Stimulated activated CD4-positive, alpha-beta T cell treated with anti-CD3 and anti-CD28 coated beads, Interleukin-2, amount 100 ng/mL, for 48 hours (primary cell): ENCODE results near the gene BBS2.

Source experiments
- DNase-seq, 2 donors: peaks; one replicate each; pipeline ENCODE4 v3.0.0-alpha.2; 2020

BBS2 gene, protein sequence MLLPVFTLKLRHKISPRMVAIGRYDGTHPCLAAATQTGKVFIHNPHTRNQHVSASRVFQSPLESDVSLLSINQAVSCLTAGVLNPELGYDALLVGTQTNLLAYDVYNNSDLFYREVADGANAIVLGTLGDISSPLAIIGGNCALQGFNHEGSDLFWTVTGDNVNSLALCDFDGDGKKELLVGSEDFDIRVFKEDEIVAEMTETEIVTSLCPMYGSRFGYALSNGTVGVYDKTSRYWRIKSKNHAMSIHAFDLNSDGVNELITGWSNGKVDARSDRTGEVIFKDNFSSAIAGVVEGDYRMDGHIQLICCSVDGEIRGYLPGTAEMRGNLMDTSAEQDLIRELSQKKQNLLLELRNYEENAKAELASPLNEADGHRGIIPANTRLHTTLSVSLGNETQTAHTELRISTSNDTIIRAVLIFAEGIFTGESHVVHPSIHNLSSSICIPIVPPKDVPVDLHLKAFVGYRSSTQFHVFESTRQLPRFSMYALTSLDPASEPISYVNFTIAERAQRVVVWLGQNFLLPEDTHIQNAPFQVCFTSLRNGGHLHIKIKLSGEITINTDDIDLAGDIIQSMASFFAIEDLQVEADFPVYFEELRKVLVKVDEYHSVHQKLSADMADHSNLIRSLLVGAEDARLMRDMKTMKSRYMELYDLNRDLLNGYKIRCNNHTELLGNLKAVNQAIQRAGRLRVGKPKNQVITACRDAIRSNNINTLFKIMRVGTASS

DNA sequence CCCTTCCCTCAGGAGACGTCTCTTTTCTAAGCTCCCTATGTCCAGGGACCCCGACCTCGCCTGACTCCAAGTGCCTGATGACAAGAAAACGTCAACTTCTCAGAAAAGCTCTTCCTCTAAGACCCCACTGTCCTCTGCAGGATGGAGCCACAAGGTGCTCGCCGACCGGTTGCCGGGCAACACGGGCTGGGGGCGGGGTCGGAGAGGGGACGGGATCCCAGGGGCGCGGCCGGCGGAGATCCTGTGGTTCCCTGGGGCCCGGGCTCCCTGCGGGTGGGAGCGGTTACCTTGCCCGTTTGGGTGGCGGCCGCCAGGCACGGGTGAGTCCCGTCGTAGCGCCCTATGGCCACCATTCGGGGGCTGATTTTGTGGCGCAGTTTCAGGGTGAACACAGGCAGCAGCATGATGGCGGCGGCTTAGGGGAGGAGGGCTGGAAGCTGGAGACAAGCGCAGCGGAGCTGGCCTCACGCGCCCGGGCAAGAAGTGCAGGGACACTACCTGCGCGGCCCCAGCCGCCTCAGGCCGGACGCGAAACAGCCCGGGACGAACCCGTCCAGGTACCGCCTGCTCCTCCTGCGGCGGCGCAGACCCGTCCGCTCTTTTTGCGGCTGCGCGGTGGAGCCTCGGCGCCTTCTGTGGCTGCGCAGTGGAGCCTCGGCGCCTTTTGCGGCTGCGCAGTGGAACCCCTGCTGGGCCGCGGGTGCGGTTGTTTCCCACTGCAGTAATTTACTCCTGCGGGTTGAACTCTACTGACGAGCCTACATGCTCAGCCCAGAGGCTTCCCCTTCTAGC, at the start of gene BBS2:
Gene BBS2, minus strand, starts transcription at position 566 of the 792 bp plus-strand sequence. Its CDS starts 162 bp downstream, at position 404.
- peak; percentile 87 to 89 for DNase-seq

DNA sequence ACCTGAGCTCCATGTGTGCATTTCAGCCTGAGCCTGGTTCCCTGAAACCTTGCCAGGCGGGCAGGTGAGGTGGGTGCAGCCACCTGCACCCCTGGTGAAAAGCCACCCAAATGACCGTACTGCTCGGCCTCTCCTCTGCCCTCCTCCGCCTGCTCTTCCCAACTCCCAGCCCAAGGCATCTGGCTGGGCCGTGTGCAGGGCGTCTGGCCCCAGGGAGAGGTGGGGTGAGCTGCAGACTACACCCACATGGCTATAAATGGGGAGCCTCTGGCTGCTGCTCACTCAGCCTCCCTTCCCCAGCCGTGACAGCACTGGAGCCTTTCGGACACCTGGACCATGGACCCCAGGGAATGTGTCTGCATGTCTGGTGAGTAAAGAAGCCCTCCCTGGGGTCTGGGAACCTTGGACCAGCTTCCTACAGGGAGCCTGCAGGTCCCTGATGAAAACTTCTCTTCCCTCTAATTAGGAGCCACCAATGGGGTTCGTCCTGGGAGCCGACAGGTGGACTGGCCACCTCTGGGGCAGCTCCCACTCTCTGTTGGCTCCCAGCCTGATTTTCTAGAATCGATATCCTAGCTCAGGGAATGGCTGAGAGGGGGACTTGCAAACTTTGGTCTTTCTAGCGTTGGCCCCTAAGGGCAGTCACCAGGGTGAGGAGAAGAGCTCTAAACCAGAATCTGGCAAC, 45.1 kb upstream of the BBS2 start, which contains the start of gene MT4:
Gene MT4, plus strand, starts transcription at position 281 of the 685 bp plus-strand sequence. Its CDS starts 56 bp downstream, at position 337.
- no peak for DNase-seq

DNA sequence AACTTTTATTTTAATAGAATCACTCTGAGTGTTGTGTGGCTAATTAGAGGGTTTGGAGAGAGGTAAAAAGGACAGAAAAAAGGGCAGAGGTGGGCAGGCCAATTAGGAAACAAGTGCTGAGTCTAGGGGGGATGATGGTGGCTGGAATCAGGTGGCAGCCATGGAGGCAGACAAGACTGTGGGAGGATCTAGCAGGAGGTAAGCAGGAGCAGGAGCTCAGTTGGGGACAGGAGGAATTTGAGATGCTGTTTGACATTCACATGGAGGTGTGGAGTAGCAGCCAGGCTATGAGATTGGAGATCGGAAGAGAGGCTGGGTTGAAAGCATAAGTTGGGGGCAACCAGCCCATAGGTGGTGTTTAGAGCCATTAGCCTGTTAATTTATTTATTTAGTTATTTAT, 41.3 kb upstream of the BBS2 start:
- DNase-seq, result no peak

DNA sequence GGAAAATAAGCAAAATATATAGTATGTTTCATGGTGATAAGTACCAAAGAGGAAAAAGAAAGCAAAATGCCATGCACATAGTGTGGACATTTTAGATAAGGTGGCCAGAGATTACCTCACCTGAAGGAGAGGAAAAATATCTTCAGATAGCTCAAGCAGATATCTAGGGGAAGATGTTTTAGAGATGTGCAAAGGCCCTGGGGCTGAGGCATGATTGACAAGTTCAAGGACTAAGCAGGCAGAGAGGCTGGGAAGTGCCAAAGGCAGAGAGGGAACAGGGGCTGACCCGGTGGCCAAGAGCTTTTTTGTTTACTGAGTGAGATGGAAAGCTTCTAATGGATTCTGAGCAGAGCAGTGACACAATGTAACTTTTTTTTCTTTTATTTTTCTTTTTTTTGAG, 40.6 kb upstream of the BBS2 start:
- DNase-seq, result no peak

DNA sequence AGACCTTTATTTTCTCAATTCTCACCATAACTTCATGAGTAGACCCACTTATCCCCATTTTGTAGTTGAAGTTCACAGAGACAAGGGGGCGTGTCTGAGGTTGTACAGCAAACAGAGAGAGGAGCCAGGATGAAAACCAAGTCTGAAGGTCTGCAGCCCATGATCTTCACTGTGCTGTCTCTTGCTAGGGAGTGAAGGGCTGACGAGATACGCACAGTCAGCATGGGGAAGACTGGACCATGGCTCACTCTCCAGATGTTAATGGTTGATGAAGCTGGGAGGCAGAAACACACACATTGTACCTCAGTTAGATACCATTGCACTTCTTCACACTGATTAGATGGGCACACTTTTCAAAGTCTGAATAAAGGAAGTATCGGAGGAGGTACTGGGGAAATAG, 39.3 kb upstream of the BBS2 start:
- DNase-seq, result no peak

DNA sequence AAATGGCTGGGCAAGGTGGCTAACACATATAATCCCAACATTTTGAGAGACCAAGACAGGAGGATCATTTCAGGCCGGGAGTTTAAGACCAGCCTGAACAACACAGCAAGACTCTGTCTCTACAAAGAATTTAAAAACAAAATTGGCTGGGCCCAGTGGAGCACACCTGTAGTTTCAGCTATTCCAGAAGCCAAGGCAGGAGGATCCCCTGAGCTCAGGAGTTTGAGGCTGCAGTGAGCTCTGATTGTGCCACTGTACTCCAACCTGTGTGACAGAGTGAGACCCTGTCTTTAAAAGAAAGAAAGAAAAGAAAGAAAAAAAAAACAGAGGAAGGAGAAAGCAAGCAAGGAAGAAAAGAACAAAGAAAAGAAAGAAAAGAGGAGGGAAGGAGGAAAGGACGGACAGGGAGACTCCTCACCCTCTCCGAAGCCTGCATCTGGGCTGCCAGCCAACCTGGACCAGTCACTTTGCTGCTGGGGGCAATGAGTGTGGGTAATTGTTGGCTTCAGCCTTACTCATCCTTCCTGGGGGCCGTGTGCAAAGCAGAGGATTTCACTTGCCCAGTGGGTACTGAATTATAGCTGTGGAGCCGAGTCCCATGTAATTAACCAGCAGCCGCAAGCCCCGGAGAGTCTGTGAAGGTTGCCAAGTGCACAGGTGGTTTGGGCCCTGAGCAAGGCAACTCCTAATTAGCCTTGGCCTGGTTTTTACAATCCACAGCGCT, 38.4 kb upstream of the BBS2 start:
- no peak for DNase-seq

DNA sequence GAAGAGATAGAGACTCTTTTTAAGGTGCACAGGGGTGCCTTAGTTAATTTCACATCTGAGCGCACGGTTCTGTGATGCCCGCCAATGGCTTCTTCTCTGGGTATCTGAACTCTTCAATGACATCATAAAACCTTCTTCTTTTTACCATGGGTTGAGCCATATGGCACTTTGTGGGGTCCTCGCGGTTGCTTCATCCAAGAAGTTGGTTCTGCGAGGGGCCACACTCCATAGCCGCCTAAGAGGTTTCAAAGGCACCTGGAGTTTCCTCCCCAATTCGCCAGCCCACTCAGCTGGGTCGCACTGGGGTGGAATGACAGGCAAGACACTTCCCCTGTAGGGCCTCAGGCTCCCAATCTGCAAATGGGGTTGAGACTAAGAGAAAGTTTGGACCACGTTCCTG, 34.6 kb upstream of the BBS2 start:
- no peak for DNase-seq

DNA sequence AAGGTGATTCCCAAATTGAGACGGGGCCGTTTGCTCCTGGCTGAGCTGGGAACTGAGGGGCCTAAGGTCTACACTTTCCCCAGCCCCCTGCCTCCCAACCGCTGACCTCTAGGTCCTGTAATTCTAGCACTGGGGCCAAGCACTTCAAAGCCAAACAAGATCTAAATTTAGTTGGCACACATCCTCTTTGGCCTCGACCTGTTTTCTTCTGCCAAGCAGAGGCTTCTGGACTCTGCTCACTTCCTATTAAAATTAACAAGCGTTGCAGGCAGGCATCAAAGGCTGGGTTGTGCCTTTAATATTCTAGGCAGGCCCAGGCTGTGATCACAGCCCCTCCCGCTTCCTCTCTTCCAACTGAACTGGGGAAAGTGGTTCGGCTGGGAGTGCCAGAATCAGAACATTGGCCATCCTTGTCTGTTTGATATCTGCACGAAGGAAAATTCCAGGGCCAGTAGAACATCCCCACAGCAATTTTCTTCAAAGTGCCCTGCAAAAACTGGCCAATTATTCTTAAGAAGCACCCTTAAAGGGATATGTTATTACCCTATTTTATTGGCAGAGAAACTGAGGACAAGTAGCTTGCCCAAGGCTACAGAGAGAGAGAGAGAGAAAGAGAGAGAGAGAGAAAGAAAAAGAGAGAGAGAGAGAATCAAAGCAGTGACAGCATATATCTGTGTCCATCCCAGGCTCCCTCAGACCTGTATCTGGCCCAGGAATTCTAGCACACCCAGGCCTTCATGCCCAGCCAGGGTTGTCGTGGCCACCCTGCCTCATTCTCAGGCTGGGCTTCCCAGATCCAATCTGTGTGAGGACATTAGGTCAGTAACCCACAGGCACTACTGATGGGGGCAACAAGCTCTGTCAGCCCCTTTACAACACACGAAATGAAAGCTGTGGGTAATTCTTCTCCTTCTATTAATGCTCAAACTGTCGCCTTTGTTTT, 32.2 kb upstream of the BBS2 start:
- no peak for DNase-seq

DNA sequence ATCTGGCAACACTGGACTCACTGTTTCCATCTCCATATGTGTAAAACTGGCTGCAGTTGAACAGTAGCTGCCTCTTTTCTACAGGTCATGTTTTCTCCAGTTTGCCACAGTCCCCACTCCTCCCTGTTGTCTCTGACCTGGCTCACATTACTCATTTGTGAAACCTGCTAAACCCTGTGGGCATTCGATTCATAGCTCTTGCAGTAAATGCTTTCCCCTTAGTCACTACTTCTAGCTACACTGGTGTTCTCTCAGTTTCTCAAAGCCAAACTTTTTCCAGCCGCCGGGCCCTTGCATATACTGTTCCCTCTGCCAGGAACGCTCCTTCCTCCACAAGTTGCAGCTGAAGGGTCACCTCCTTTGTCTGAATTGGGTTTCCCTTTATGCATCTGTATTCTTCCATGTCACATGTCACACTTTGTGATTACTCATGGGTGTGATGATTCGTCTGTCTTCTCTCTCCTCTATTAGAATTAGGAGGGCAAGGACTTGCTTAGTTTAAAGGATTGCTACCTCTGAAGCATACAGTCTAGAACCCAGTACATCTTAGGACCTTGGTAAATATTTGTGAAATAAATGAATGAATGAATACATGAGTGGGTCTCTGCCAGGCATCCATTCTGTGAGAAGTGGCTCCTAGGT, 30.0 kb upstream of the BBS2 start:
- peak in 1 of 2 donors; percentile 1 for DNase-seq

DNA sequence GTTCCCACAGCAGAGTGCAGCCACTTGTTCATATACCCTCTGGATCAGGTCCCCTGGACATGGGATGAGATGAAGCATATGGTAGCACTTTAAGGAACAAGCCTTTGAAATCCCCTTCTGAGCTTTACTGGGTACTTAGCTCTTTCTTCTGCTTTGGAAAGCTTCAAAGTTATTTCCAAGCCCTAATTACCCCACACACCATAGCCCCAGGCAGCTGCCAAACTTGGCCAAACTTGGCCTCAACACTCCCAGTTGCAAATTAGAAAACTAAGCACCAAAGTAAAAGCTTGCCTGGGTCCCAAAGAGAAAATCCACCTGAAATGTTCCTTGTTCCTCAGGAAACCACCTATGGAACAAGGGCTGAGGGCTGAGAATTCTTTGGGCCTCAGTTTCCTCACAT, 29.3 kb upstream of the BBS2 start:
- no peak for DNase-seq

DNA sequence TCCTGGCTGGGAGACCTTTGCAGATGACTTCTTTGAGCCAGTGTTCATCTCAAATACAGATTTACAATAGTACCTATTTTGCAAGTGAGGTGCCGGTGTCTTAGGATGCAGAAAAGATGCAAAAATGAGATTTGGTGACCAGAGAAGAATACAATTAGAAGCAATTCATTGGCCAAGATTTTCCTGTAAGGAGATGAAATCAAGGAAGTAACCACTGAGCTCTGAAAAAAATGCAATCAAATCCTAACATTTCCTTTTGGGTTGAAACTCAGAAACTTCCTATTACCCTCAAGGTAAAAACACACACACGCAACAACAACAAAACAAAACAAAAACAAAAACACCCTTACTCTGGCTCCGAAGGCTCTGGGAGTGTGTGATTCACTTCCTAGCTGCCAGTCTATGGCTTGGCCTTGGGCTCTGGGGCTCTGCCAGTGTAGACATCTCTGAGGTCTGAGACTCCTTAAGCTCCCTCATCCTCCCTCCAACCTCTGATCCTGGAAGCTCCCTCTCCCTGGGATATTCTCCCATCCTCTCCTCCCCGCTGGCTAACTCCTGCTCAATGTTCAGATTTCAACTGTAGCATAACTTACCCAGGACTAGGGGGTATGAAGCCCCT, 28.2 kb upstream of the BBS2 start:
- no peak for DNase-seq

DNA sequence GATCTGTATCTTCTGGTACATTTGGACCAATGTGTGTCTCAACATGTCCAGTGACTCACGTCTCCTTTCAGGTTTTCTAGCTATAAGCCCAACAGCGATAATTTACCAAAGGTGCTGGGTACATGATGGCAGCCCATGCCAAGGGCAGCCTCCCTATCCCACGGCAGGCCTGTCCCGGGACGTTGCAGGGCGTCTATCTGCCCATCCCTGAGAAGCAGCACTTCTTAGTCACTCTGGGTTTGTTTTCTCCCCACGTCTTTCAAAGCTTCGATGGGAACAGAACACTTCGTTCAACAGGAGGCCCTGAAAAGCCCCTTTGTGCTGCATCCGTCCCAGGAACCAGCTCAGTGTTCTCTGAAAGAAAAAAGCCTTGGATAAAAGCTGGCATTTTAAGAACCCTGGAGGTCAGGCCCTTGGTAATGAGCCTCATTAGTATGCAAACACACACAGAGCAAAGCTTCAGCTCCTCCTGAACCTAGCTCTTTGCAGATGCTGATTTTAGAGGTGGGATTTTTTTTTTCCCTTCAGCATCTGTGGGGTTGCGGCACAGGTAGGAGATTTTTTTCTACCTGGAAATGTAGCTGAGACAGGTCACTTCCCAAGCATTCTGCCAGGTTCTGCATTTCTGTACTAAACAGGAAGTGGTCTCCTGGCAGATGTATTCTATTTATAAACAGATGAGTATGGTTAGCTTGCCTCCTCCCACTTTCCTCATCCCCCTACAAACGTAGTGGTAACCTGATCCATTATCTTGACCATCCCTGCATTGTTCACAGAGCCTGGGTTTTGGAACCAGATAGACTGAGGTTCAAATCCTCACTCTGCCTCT, 27.5 kb upstream of the BBS2 start:
- DNase-seq, result no peak

DNA sequence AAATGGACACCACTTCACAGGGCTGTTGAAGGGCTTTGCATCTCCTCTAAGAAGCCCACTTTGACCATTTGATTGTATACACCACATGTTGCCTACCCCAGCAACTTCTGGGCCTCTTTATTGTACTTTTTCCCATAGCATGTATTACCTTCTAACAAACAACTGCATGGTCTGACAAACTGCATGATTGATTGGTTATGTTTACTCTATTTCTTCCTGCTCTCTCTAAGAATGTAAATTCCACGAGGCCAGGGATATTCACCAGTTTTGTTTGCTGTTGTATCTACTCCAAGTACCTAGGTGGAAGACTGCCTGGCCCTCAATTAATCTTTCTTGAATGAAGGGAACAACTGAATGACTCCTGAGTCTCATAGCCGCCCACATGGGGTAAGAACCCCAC, 22.2 kb upstream of the BBS2 start:
- no peak for DNase-seq

DNA sequence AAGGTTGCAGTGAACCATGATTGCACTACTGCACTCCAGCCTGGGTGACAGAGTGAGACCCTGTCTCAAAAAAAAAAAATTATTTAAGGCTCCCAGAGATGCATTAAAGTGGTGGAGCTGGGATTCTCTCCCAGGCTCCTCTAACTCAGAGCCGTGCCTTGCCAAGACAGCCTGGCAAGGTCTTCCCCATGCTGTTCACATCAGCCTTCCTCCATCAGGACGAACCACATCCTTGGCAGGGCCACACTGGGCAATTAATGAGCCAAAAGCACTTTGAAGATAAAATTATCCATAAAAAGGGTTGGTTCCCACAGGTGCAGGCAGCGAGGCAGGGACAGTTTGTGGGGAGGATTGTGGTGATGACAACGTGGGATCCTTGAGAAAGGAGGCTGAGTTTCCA, 19.8 kb upstream of the BBS2 start:
- DNase-seq, result no peak

DNA sequence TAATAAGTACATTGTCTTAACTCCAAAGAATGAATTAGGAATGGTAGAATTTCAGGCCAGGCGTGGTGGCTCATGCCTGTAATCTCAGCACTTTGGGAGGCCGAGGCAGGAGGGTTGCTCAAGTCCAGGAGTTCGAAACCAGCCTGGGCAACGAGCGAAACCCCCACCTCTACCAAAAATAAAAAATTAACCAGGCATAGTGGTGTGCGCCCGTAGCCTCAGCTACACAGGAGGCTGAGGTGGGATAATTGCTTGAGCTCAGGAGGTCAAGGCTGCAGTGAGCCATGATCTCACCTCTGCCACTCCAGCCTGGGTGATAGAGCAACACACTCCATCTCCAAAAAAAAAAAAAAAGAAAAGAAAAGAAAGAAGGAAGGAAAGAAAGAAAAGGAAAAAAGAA, 18.5 kb upstream of the BBS2 start:
- DNase-seq, result no peak

DNA sequence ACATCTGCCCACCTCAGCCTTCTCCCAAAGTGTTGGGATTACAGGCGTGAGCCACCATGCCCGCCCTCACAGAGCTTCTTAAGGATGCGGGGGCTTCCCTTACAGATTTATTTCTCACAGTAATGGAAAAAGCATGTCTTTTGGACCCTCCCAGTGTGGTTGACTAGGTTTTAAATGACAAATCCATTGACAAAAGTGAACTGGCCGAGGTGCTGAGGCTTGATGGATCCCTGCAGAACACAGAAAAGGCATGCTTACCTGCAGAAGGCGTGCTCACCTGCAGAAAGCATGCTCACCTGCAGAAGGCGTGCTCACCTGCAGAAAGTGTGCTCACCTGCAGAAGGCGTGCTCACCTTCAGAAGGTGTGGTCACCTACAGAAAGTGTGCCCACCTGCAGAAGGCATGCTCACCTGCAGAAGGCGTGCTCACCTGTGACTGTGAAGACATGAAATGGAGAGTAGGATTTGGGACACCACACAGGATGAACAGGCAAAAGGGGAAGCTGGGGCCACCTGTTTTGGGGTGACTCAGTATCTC, 15.1 kb upstream of the BBS2 start:
- DNase-seq, result no peak

DNA sequence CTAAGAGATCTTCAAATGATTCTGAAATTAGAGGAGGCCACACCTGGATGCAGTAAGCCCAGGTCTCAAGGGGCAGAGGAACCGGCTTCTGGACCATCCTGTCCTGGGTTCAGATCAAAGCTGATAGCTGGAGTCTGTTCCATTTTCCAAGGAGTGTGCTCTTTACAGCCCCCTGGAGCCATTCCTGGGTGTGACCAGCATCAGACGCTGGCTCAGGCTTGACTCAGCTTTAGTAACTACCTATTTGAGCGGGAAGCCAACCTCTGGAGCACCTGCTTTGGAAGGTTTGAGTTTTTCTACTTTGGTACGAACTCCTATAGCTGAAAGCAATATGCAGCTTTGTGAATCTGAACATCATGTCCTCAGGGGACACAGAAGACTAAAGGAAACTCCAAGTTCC, 12.9 kb upstream of the BBS2 start:
- DNase-seq, result no peak

DNA sequence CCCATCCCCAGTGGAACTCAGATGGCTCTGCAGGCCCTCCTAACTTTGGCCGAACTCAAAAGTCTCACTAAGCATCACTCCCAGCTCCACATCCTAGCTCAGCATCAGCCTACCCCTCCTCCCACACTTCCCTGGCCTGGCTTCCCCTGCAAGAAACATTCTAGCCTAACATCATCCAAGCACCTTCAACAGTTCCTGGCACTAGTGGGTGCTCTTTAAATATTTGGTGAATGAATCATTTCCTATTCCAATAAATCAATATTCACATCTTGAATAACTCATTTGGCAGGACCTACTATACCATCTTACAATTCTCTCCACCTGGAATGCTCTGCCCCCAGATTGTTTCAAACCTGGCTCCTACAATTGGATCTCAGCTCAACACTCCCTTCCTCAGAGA, 11.0 kb upstream of the BBS2 start:
- no peak for DNase-seq

DNA sequence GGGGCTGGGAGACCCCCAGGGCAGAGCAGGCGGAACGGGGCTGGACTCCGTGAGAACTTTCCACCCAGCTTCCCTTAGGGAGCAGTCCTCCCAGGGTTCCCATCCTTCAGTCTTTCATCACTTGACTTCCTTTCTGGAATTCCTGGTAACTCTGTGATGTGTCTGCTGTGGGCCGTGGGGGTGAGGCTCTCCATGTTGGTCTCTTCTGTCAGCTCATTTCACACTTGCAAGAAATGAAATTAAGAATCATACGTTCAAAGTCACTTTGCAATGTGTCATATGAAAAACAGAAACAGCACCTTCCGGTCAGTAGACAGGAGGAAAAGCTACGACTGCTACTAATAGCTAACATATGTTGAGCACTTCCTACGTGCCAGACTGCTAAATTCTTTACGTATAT, 5.4 kb upstream of the BBS2 start:
- no peak for DNase-seq
